Measurements from ENCODE around the gene PCSK5.

Gene PCSK5

GRCh38 chr9:75904364-75904763 lies 13.9 kb downstream of the PCSK5 start:
- H3K4me3 Mint-ChIP-seq = no peak overlapping the region
- H3K36me3 Mint-ChIP-seq = peaks cover 15% of the 10 kb centered on the region
- H3K27me3 Mint-ChIP-seq = no peaks in the 10 kb centered on the region
- H3K9me3 Mint-ChIP-seq = no peaks in the 10 kb centered on the region
- H3K4me1 Mint-ChIP-seq = peaks cover 63% of the 10 kb centered on the region
- H3K27ac Mint-ChIP-seq = no peak overlapping the region

- no peak overlapping the region for H3K4me3 Mint-ChIP-seq
- H3K27ac Mint-ChIP-seq = no peak overlapping the region
- H3K36me3 Mint-ChIP-seq = peaks cover 6% of the 10 kb centered on the region
- no peaks in the 10 kb centered on the region for H3K9me3 Mint-ChIP-seq
- peaks cover 68% of the 10 kb centered on the region for H3K4me1 Mint-ChIP-seq
- no peaks in the 10 kb centered on the region for H3K27me3 Mint-ChIP-seq
These were observed 16.1 kb downstream of the PCSK5 start for GRCh38 chr9:75906531-75906930.

- Mint-ChIP-seq H3K27ac (no peak overlapping the region), H3K9me3 (no peaks in the 10 kb centered on the region), H3K27me3 (no peaks in the 10 kb centered on the region), H3K36me3 (peaks cover 10% of the 10 kb centered on the region), H3K4me1 (peaks cover 72% of the 10 kb centered on the region), H3K4me3 (no peak overlapping the region)
These were observed 16.9 kb downstream of the PCSK5 start for GRCh38 chr9:75907329-75907728.

GRCh38 chr9:75907923-75908322 lies 17.4 kb downstream of the PCSK5 start:
- Mint-ChIP-seq H3K27me3 (no peaks in the 10 kb centered on the region), H3K27ac (no peak overlapping the region), H3K4me1 (peaks cover 74% of the 10 kb centered on the region), H3K4me3 (no peak overlapping the region), H3K36me3 (peaks cover 10% of the 10 kb centered on the region), H3K9me3 (no peaks in the 10 kb centered on the region)

GRCh38 chr9:75909776-75910175 lies 19.3 kb downstream of the PCSK5 start:
- Mint-ChIP-seq H3K4me1 (peaks cover 80% of the 10 kb centered on the region), H3K4me3 (no peak overlapping the region), H3K36me3 (peaks cover 7% of the 10 kb centered on the region), H3K27ac (no peak overlapping the region), H3K9me3 (no peaks in the 10 kb centered on the region), H3K27me3 (no peaks in the 10 kb centered on the region)

GRCh38 chr9:75910731-75911130 lies 20.3 kb downstream of the PCSK5 start:
- Mint-ChIP-seq H3K27me3 (no peaks in the 10 kb centered on the region), H3K27ac (no peak overlapping the region), H3K36me3 (peaks cover 7% of the 10 kb centered on the region), H3K4me3 (no peak overlapping the region), H3K4me1 (peaks cover 83% of the 10 kb centered on the region), H3K9me3 (no peaks in the 10 kb centered on the region)

GRCh38 chr9:75911390-75911789 lies 20.9 kb downstream of the PCSK5 start:
- Mint-ChIP-seq H3K4me1 (peaks cover 80% of the 10 kb centered on the region), H3K36me3 (peaks cover 8% of the 10 kb centered on the region), H3K27ac (no peak overlapping the region), H3K9me3 (no peaks in the 10 kb centered on the region), H3K27me3 (no peaks in the 10 kb centered on the region), H3K4me3 (no peak overlapping the region)

GRCh38 chr9:75912951-75913350 lies 22.5 kb downstream of the PCSK5 start:
- Mint-ChIP-seq H3K36me3 (peaks cover 8% of the 10 kb centered on the region), H3K27me3 (no peaks in the 10 kb centered on the region), H3K4me1 (peaks cover 76% of the 10 kb centered on the region), H3K27ac (peak overlapping the region; percentile 52), H3K4me3 (no peak overlapping the region), H3K9me3 (no peaks in the 10 kb centered on the region)

GRCh38 chr9:75914002-75914401 lies 23.5 kb downstream of the PCSK5 start:
- peaks cover 5% of the 10 kb centered on the region for H3K36me3 Mint-ChIP-seq
- H3K27ac Mint-ChIP-seq = no peak overlapping the region
- no peaks in the 10 kb centered on the region for H3K27me3 Mint-ChIP-seq
- H3K4me3 Mint-ChIP-seq = no peak overlapping the region
- H3K4me1 Mint-ChIP-seq = peaks cover 71% of the 10 kb centered on the region
- H3K9me3 Mint-ChIP-seq = no peaks in the 10 kb centered on the region

- H3K4me1 Mint-ChIP-seq = peaks cover 66% of the 10 kb centered on the region
- H3K9me3 Mint-ChIP-seq = no peaks in the 10 kb centered on the region
- no peak overlapping the region for H3K4me3 Mint-ChIP-seq
- H3K27me3 Mint-ChIP-seq = no peaks in the 10 kb centered on the region
- H3K27ac Mint-ChIP-seq = no peak overlapping the region
- H3K36me3 Mint-ChIP-seq = peaks cover 5% of the 10 kb centered on the region
These were observed 24.5 kb downstream of the PCSK5 start for GRCh38 chr9:75914883-75915452.

GRCh38 chr9:75918154-75918553 lies 27.7 kb downstream of the PCSK5 start:
- Mint-ChIP-seq H3K4me1 (peaks cover 54% of the 10 kb centered on the region), H3K4me3 (no peak overlapping the region), H3K36me3 (peaks cover 1% of the 10 kb centered on the region), H3K27ac (no peak overlapping the region), H3K9me3 (no peaks in the 10 kb centered on the region), H3K27me3 (no peaks in the 10 kb centered on the region)

GRCh38 chr9:75918909-75919308 lies 28.4 kb downstream of the PCSK5 start:
- Mint-ChIP-seq H3K36me3 (peaks cover 4% of the 10 kb centered on the region), H3K4me3 (no peak overlapping the region), H3K27me3 (no peaks in the 10 kb centered on the region), H3K4me1 (peaks cover 54% of the 10 kb centered on the region), H3K9me3 (no peaks in the 10 kb centered on the region), H3K27ac (no peak overlapping the region)

- peaks cover 5% of the 10 kb centered on the region for H3K36me3 Mint-ChIP-seq
- H3K9me3 Mint-ChIP-seq = no peaks in the 10 kb centered on the region
- H3K27ac Mint-ChIP-seq = no peak overlapping the region
- H3K4me3 Mint-ChIP-seq = no peak overlapping the region
- no peaks in the 10 kb centered on the region for H3K27me3 Mint-ChIP-seq
- peaks cover 63% of the 10 kb centered on the region for H3K4me1 Mint-ChIP-seq
These were observed 31.1 kb downstream of the PCSK5 start for GRCh38 chr9:75921391-75922127.

- H3K27ac Mint-ChIP-seq = no peak overlapping the region
- peaks cover 5% of the 10 kb centered on the region for H3K36me3 Mint-ChIP-seq
- H3K4me3 Mint-ChIP-seq = no peak overlapping the region
- H3K9me3 Mint-ChIP-seq = no peaks in the 10 kb centered on the region
- no peaks in the 10 kb centered on the region for H3K27me3 Mint-ChIP-seq
- peaks cover 77% of the 10 kb centered on the region for H3K4me1 Mint-ChIP-seq
These were observed 35.9 kb downstream of the PCSK5 start for GRCh38 chr9:75926385-75926784.

- H3K4me3 Mint-ChIP-seq = no peak overlapping the region
- H3K27ac Mint-ChIP-seq = no peak overlapping the region
- peaks cover 72% of the 10 kb centered on the region for H3K4me1 Mint-ChIP-seq
- H3K9me3 Mint-ChIP-seq = no peaks in the 10 kb centered on the region
- peaks cover 9% of the 10 kb centered on the region for H3K36me3 Mint-ChIP-seq
- no peaks in the 10 kb centered on the region for H3K27me3 Mint-ChIP-seq
These were observed 36.9 kb downstream of the PCSK5 start for GRCh38 chr9:75927356-75927755.

GRCh38 chr9:75930190-75930589 lies 39.7 kb downstream of the PCSK5 start:
- Mint-ChIP-seq H3K27me3 (no peaks in the 10 kb centered on the region), H3K4me1 (peaks cover 46% of the 10 kb centered on the region), H3K27ac (no peak overlapping the region)

More at GRCh38 chr9:75930190-75930589, 39.7 kb downstream of the PCSK5 start:
- H3K4me3 Mint-ChIP-seq = no peak overlapping the region
- no peaks in the 10 kb centered on the region for H3K9me3 Mint-ChIP-seq
- peaks cover 13% of the 10 kb centered on the region for H3K36me3 Mint-ChIP-seq

Data from activated naive CD4-positive, alpha-beta T cell treated with anti-CD3 and anti-CD28 coated beads, Interleukin-2, amount 50 U/mL, for 24 hours (primary cell).